Loucy (cell line): ENCODE results near the gene ZSCAN5A.

ENCODE experiments used
- H2AFZ ChIP-seq: fragments of 200-600 bp; sonication (generic); 2 replicates; pipeline ENCODE4 v1.6.0; 2016; ENCODE audit warnings: antibody characterized with exemption, mild to moderate bottlenecking, low read length, moderate library complexity
- H3F3A ChIP-seq: fragments of 200-600 bp; 2 replicates; pipeline ENCODE4 v1.6.0; 2016; ENCODE audit warnings: antibody characterized with exemption, low read depth, mild to moderate bottlenecking
- H3K27me3 ChIP-seq: fragments of 200-600 bp; sonication (generic); 2 replicates; pipeline ENCODE4 v1.6.1; 2014; ENCODE audit warnings: low read length, mild to moderate bottlenecking; ENCODE audit not compliant: insufficient read depth, poor library complexity, severe bottlenecking
- H3K36me3 ChIP-seq: fragments of 200-600 bp; sonication (generic); 2 replicates; pipeline ENCODE4 v1.6.1; 2016; ENCODE audit warnings: low read length; ENCODE audit not compliant: insufficient read depth
- H3K4me1 ChIP-seq: fragments of 200-600 bp; sonication (generic); 2 replicates; pipeline ENCODE4 v1.5.1; 2014; ENCODE audit warnings: low read length, mild to moderate bottlenecking; ENCODE audit not compliant: insufficient read depth, poor library complexity, severe bottlenecking
- H3K4me2 ChIP-seq: fragments of 200-600 bp; sonication (generic); 2 replicates; pipeline ENCODE4 v1.6.0; 2014; ENCODE audit warnings: antibody characterized with exemption, low read length, low read depth, mild to moderate bottlenecking; ENCODE audit not compliant: poor library complexity, severe bottlenecking
- H3K4me3 ChIP-seq: fragments of 200-600 bp; sonication (generic); 2 replicates; pipeline ENCODE4 v1.5.1; 2014; ENCODE audit warnings: low read length, mild to moderate bottlenecking, mixed read lengths; ENCODE audit not compliant: poor library complexity, severe bottlenecking
- H3K79me2 ChIP-seq: fragments of 200-600 bp; sonication (generic); 2 replicates; pipeline ENCODE4 v1.6.1; 2014; ENCODE audit warnings: low read length; ENCODE audit not compliant: insufficient read depth
- H3K9ac ChIP-seq: fragments of 200-600 bp; sonication (generic); 2 replicates; pipeline ENCODE4 v1.6.0; 2014; ENCODE audit warnings: mild to moderate bottlenecking, low read depth, low read length, moderate library complexity; ENCODE audit not compliant: poor library complexity, severe bottlenecking
- H3K9me2 ChIP-seq: fragments of 200-600 bp; sonication (generic); replicated peaks from 2 replicates; pipeline ENCODE4 v1.6.1; 2016; ENCODE audit warnings: low read depth, low read length, mixed read lengths
- H3K9me3 ChIP-seq: fragments of 200-600 bp; sonication (generic); 2 replicates; pipeline ENCODE4 v1.6.1; 2014; ENCODE audit warnings: mild to moderate bottlenecking, antibody characterized with exemption, low read length, low read depth; ENCODE audit not compliant: insufficient read depth
- H4K20me1 ChIP-seq: fragments of 200-600 bp; sonication (generic); 2 replicates; pipeline ENCODE4 v1.6.0; 2014; ENCODE audit warnings: antibody characterized with exemption, low read length, mild to moderate bottlenecking; ENCODE audit not compliant: insufficient read depth, poor library complexity, severe bottlenecking
- CTCF ChIP-seq: fragments of 200-600 bp; sonication (generic); conservative IDR thresholded peaks from 2 replicates; pipeline ENCODE4 v1.5.1; 2014; ENCODE audit warnings: mild to moderate bottlenecking, antibody characterized with exemption, low read length
- EZH2phosphoT487 ChIP-seq: fragments of 200-600 bp; IDR thresholded peaks from 2 replicates; pipeline ENCODE4 v1.6.1; 2018; ENCODE audit warnings: antibody characterized with exemption, mild to moderate bottlenecking, moderate library complexity, borderline replicate concordance

Gene ZSCAN5A

GRCh38 chr19:56312787-56313657, 1.6 kb downstream of the ZSCAN5A start:
- Histone ChIP-seq H3K4me1 (peaks cover 29% of the 10 kb centered on the region), H3K4me3 (peak overlapping the region; percentile 86), H3K9me3 (no peaks in the 10 kb centered on the region), H3K9ac (peak overlapping the region; percentile 80), H3K4me2 (peak overlapping the region; percentile 91), H3F3A (no peaks in the 10 kb centered on the region), H3K27me3 (no peaks in the 10 kb centered on the region), H3K36me3 (no peaks in the 10 kb centered on the region), H2AFZ (peak overlapping the region; percentile 14; the same call in 1 of the 2 replicates), H3K79me2 (0 out of 2 replicates have a peak, but pooled peaks cover 7% of the 10 kb centered on the region), H3K9me2 (no peaks in the 10 kb centered on the region), H4K20me1 (no peaks in the 10 kb centered on the region)
- TF ChIP-seq EZH2phosphoT487 = no peak
- no peak for TF ChIP-seq CTCF

GRCh38 chr19:56312342-56312741, 2.3 kb downstream of the ZSCAN5A start:
- peak overlapping the region; percentile 14; the same call in 1 of the 2 replicates for H2AFZ ChIP-seq
- peak overlapping the region; percentile 80 for H3K9ac ChIP-seq
- no peaks in the 10 kb centered on the region for H3K9me2 ChIP-seq
- H3K9me3 ChIP-seq = no peaks in the 10 kb centered on the region
- peaks cover 29% of the 10 kb centered on the region for H3K4me1 ChIP-seq
- no peaks in the 10 kb centered on the region for H4K20me1 ChIP-seq
- H3K79me2 ChIP-seq = 0 out of 2 replicates have a peak, but pooled peaks cover 7% of the 10 kb centered on the region
- H3K4me2 ChIP-seq = peak overlapping the region; percentile 91
- H3K36me3 ChIP-seq = no peaks in the 10 kb centered on the region
- H3K27me3 ChIP-seq = no peaks in the 10 kb centered on the region
- peak overlapping the region; percentile 86 for H3K4me3 ChIP-seq
- no peak for TF ChIP-seq CTCF
- no peak for TF ChIP-seq EZH2phosphoT487
- no peaks in the 10 kb centered on the region for H3F3A ChIP-seq

- Histone ChIP-seq H3K36me3 (no peaks in the 10 kb centered on the region), H3F3A (no peaks in the 10 kb centered on the region), H4K20me1 (no peaks in the 10 kb centered on the region), H3K27me3 (no peaks in the 10 kb centered on the region), H3K4me3 (no peak overlapping the region), H3K79me2 (0 out of 2 replicates have a peak, but pooled peaks cover 7% of the 10 kb centered on the region), H3K9me3 (no peaks in the 10 kb centered on the region), H3K4me2 (no peak overlapping the region), H3K9me2 (no peaks in the 10 kb centered on the region), H2AFZ (no peak overlapping the region), H3K9ac (no peak overlapping the region), H3K4me1 (peaks cover 27% of the 10 kb centered on the region)
- TF ChIP-seq CTCF (no peak), EZH2phosphoT487 (no peak)
Measured at GRCh38 chr19:56310462-56310861, 4.2 kb downstream of the ZSCAN5A start.
